ENCODE data around the gene TBC1D20.

DNA sequence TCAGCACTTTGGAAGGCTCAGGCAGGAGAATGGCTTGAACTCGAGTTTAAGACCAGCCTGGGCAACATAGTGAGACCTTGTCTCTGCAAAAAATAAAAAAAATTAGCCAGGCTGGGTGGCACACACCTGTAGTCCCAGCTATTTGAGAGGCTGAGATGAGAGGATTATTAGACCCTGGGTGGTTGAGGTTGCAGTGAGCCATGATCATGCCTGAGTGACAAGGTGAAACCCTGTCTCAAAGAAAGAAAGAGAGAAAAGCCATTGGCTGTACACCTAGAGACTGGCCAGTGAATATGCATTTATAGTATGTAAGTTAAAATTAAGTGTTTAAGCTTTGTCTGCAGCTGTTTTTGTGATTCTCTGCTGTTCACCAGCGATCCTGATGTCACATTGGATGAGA is 48.2 kb downstream of the TBC1D20 start:
- TF ChIP-seq, protein P1, sequence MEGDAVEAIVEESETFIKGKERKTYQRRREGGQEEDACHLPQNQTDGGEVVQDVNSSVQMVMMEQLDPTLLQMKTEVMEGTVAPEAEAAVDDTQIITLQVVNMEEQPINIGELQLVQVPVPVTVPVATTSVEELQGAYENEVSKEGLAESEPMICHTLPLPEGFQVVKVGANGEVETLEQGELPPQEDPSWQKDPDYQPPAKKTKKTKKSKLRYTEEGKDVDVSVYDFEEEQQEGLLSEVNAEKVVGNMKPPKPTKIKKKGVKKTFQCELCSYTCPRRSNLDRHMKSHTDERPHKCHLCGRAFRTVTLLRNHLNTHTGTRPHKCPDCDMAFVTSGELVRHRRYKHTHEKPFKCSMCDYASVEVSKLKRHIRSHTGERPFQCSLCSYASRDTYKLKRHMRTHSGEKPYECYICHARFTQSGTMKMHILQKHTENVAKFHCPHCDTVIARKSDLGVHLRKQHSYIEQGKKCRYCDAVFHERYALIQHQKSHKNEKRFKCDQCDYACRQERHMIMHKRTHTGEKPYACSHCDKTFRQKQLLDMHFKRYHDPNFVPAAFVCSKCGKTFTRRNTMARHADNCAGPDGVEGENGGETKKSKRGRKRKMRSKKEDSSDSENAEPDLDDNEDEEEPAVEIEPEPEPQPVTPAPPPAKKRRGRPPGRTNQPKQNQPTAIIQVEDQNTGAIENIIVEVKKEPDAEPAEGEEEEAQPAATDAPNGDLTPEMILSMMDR (IDR thresholded peaks at IDR 0.05; ENCODE audit: insufficient read depth, low read depth, low read length): no peak
- no peak for TF ChIP-seq EZH2 (IDR thresholded peaks at IDR 0.05; ENCODE audit: insufficient read depth, low read length)

Measured in astrocyte (in vitro differentiated cells and primary cell).